Glutamatergic neuron (in vitro differentiated cells): ENCODE measurements around the gene HOXB1. TPM values are rescaled to one million over a fixed set of nuclear protein-coding genes. Genes with fewer than 3 reads are reported as not detected.
"Not testable (repeated sequence)": the region's sequence is repeated elsewhere in the genome, so short reads cannot be mapped to it uniquely, and the experiment has no call there.

Experiments used
- DNase-seq: peaks from one replicate; pipeline ENCODE4 v3.0.0; 2022
- H3K27ac Mint-ChIP-seq: one replicate; pipeline ENCODE4 v1.8.0; 2020; ENCODE audit warnings: mild to moderate bottlenecking, mixed read lengths, inconsistent platforms; ENCODE audit not compliant: unreplicated experiment
- H3K27me3 Mint-ChIP-seq: one replicate; pipeline ENCODE4 v1.8.0; 2020; ENCODE audit warnings: mild to moderate bottlenecking, moderate library complexity, mixed read lengths, inconsistent platforms; ENCODE audit not compliant: unreplicated experiment
- H3K36me3 Mint-ChIP-seq: one replicate; pipeline ENCODE4 v1.8.0; 2020; ENCODE audit warnings: mild to moderate bottlenecking, mixed read lengths, inconsistent platforms; ENCODE audit not compliant: unreplicated experiment
- H3K4me1 Mint-ChIP-seq: one replicate; pipeline ENCODE4 v1.8.0; 2020; ENCODE audit warnings: mild to moderate bottlenecking, low read depth, mixed read lengths, inconsistent platforms; ENCODE audit not compliant: unreplicated experiment
- H3K4me3 Mint-ChIP-seq: one replicate; pipeline ENCODE4 v1.8.0; 2020; ENCODE audit warnings: mild to moderate bottlenecking, mixed read lengths, inconsistent platforms; ENCODE audit not compliant: unreplicated experiment
- H3K9me3 Mint-ChIP-seq: one replicate; pipeline ENCODE4 v1.8.0; 2020; ENCODE audit warnings: mild to moderate bottlenecking, moderate library complexity, mixed read lengths, inconsistent platforms; ENCODE audit not compliant: unreplicated experiment
- total RNA-seq: library from RNA; stranded (reverse); fragmentation: NEBNext Ultra II Directional; extraction: Animal tissue kit (Norgen Biotek cat#: 25700); gene quantifications from one replicate; pipeline ENCODE4 v1.2.1, GENCODE V29; 2021; ENCODE audit not compliant: unreplicated experiment
- TF ChIP-seq, protein P1 (sequence below): fragments of 200-600 bp; sonication (generic); IDR thresholded peaks from one replicate; pipeline ENCODE4 v1.5.0; 2021; ENCODE audit not compliant: partially characterized antibody, unreplicated experiment

The HOXB1 gene
- total RNA-seq, 1 donor from 2014 or later, result not detected

DNA sequence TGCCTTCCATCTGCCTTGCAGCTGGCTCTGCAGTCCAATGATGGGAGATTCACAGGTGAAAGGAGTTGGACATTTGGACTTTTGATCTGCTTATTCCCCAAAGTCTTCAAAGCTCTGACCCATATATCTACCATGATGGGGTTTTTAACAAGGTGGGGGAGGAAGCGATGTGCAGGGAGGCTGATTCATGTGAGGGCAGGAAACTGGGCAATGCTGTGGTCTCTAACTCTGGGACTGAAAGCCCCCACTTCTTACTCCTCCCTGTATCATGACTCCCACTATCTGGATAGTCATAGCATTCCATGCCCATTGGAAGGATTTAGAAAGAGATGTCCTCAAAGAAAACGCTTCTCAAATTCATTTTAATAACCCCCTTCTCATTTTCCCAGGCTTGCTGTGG, 16.3 kb downstream of the HOXB1 start:
- no peak overlapping the region for H3K4me3 Mint-ChIP-seq
- H3K4me1 Mint-ChIP-seq, result no peaks in the 10 kb centered on the region
- TF ChIP-seq, protein P1, sequence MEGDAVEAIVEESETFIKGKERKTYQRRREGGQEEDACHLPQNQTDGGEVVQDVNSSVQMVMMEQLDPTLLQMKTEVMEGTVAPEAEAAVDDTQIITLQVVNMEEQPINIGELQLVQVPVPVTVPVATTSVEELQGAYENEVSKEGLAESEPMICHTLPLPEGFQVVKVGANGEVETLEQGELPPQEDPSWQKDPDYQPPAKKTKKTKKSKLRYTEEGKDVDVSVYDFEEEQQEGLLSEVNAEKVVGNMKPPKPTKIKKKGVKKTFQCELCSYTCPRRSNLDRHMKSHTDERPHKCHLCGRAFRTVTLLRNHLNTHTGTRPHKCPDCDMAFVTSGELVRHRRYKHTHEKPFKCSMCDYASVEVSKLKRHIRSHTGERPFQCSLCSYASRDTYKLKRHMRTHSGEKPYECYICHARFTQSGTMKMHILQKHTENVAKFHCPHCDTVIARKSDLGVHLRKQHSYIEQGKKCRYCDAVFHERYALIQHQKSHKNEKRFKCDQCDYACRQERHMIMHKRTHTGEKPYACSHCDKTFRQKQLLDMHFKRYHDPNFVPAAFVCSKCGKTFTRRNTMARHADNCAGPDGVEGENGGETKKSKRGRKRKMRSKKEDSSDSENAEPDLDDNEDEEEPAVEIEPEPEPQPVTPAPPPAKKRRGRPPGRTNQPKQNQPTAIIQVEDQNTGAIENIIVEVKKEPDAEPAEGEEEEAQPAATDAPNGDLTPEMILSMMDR, result no peak
- H3K36me3 Mint-ChIP-seq, result no peaks in the 10 kb centered on the region
- H3K9me3 Mint-ChIP-seq, result peaks cover 3% of the 10 kb centered on the region
- no peak for DNase-seq
- no peak overlapping the region for H3K27ac Mint-ChIP-seq
- H3K27me3 Mint-ChIP-seq, result peaks cover 6% of the 10 kb centered on the region

DNA sequence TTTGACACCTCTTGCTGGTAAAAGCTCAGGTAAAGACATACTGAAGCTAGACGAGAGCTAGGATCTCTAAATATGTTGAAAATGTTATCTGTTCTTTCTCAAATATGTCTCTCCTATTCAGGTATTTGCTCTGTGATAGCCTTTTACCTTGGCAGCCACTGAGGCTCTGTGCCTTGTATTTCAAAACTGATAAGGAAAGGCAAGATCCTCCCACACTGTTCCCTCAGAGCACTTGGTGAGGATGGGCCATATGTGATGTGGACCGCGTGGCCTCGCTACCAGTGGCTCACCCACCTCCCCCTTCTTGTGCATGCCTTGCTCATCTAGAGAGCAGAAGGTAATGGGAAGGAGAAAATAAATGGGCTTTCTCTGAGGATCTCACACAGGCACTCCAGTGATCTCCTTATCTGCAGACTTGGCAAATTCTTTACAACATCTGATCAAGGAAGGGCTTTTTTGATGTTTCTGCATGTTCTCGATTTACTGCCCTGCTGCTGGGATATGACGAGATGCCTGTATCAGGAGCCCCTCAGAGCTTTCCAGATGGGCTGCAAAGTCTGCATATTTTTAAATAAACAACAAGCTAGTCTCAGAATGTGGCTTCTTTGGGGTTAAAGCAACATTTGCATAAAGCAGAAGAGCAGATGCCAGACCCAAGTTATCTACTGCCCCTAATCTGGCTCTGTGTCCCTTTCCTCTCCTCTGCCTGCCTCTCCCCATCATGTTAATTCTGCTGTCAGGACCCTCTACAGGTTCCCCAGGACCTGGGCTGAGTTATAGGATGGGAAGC, 16.9 kb downstream of the HOXB1 start:
- no peak overlapping the region for H3K27ac Mint-ChIP-seq
- DNase-seq, result no peak
- H3K27me3 Mint-ChIP-seq, result peaks cover 6% of the 10 kb centered on the region
- TF ChIP-seq, protein P1, result no peak
- H3K4me1 Mint-ChIP-seq, result no peaks in the 10 kb centered on the region
- H3K4me3 Mint-ChIP-seq, result no peak overlapping the region
- H3K36me3 Mint-ChIP-seq, result no peaks in the 10 kb centered on the region
- peaks cover 3% of the 10 kb centered on the region for H3K9me3 Mint-ChIP-seq

DNA sequence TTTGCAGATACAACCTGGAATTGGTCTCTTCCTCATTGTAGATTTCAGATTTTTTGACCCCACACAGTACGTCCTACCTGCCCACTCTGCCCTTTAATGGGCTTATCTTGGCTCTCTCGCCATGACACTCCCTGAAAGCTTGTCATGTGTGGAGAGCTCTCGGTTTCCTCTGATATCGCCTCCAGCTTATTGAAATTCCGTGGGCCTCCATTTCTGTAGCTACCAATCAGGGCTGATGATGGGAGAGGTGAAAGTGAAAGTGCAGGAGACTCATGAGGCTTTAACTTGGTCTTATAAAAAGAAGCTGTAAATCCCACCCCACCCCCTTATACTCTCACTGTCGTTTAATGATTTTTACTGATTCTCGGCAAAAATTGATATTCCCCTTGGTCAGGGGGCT, 17.7 kb downstream of the HOXB1 start:
- H3K27me3 Mint-ChIP-seq, result peaks cover 6% of the 10 kb centered on the region
- H3K9me3 Mint-ChIP-seq, result peaks cover 3% of the 10 kb centered on the region
- no peak overlapping the region for H3K27ac Mint-ChIP-seq
- H3K36me3 Mint-ChIP-seq, result no peaks in the 10 kb centered on the region
- H3K4me1 Mint-ChIP-seq, result no peaks in the 10 kb centered on the region
- TF ChIP-seq, protein P1, result no peak
- H3K4me3 Mint-ChIP-seq, result no peak overlapping the region
- DNase-seq, result no peak

DNA sequence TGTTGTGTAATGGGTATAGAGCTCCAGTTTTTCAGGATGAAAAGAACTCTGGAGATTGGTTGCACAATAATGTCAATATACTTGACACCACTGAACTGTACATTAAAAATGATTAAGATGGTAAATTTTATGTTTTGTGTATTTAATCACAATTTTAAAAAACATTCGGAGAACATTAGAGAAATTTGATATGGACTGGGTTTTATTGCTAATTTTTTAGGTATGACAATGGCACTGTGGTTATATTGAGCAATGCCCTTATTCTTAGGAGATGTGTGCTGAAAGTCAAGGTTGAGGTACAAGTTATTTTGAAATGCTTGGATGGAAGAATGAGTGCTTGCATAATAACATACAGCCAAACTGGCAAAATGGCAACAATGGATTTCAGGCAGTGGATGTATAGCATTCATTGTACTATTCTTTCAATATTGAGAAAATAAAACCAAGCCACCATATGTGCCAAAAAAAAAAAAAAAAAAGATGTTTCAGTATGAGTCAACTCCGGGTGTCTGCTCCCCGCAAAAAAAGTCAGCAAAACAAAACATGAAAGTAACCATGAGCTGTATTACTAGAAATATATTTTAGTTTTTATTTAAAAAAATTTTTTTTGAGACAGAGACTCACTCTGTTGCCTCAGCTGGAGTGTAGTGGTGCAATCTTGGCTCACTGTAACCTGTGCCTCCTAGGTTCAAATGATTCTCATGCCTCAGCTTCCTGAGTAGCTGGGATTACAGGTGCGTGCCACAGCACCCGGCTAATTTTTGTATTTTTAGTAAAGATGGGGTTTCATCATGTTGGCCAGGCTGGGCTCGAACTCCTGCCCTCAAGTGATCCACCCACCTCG, 19.8 kb downstream of the HOXB1 start:
- TF ChIP-seq, protein P1, result no peak
- Mint-ChIP-seq H3K36me3 (no peaks in the 10 kb centered on the region), H3K4me3 (no peak overlapping the region), H3K27ac (no peak overlapping the region), H3K9me3 (no peaks in the 10 kb centered on the region), H3K4me1 (no peaks in the 10 kb centered on the region), H3K27me3 (peaks cover 4% of the 10 kb centered on the region)
- DNase-seq, result no peak

DNA sequence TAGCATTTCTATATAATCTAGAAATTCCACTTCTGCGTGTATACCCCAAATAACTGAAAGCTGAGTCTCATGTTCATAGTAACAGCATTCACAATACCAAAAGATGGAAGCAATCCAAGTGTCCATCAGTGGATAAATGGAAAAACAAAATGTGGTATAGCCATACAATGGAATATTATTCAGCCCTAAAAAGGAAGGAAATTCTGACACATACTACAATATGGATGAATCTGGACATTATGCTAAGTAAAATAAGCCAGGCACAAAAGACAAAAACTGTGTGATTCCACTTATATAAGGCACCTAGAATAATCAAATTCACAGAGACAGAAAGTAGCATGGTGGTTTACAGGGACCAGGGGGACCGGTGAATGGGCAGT, 20.4 kb downstream of the HOXB1 start:
- Mint-ChIP-seq H3K9me3 (no peaks in the 10 kb centered on the region), H3K27ac (no peak overlapping the region), H3K36me3 (no peaks in the 10 kb centered on the region), H3K27me3 (peaks cover 4% of the 10 kb centered on the region), H3K4me3 (no peak overlapping the region), H3K4me1 (no peaks in the 10 kb centered on the region)
- DNase-seq, result no peak
- TF ChIP-seq, protein P1, result no peak

DNA sequence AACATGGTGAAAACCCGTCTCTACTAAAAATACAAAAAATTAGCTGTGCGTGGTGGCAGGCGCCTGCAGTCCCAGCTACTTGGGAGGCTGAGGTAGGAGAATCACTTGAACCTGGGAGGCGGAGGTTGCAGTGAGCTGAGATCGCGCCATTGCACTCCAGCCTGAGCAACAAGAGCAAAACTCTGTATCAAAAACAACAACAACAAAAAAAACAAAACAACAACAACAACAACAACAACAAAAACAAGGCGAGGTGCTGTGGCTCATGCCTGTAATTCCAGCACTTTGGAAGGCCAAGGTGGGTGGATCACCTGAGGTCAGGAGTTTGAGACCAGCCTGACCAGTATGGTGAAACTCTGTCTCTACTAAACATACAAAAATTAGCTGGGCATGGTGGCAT, 21.1 kb downstream of the HOXB1 start:
- not testable (repeated sequence) for DNase-seq, H3K27me3 Mint-ChIP-seq, H3K9me3 Mint-ChIP-seq, H3K4me1 Mint-ChIP-seq, H3K4me3 Mint-ChIP-seq, H3K36me3 Mint-ChIP-seq, H3K27ac Mint-ChIP-seq
